Type B pancreatic cell (in vitro differentiated cells): ENCODE results near the gene DNAJB4. TPM values are rescaled to one million over a fixed set of nuclear protein-coding genes. Genes with fewer than 3 reads are reported as not detected.

Experiments
- DNase-seq: peaks from one replicate; pipeline ENCODE4 v3.0.0; 2021; ENCODE audit warnings: mixed read lengths; ENCODE audit not compliant: unreplicated experiment; ENCODE audit errors: extremely low spot score
- H3K27ac Mint-ChIP-seq: 2 replicates; pipeline ENCODE4 v1.8.0; 2021; ENCODE audit warnings: mild to moderate bottlenecking, mixed read lengths
- H3K27me3 Mint-ChIP-seq: 2 replicates; pipeline ENCODE4 v1.8.0; 2021; ENCODE audit warnings: mixed read lengths
- H3K36me3 Mint-ChIP-seq: 2 replicates; pipeline ENCODE4 v1.8.0; 2021; ENCODE audit warnings: mixed read lengths
- H3K4me1 Mint-ChIP-seq: one replicate; pipeline ENCODE4 v1.8.0; 2021; ENCODE audit warnings: mixed read lengths; ENCODE audit not compliant: unreplicated experiment
- H3K4me3 Mint-ChIP-seq: 2 replicates; pipeline ENCODE4 v1.8.0; 2021; ENCODE audit warnings: mild to moderate bottlenecking, mixed read lengths
- H3K9me3 Mint-ChIP-seq: 2 replicates; pipeline ENCODE4 v1.8.0; 2021; ENCODE audit warnings: mixed read lengths
- long read RNA-seq: library from polyadenylated mRNA; unstranded; transcript quantifications from one replicate; pipeline ENCODE4 v2.0.0, GENCODE V29; 2020
- total RNA-seq: library from RNA; stranded (reverse); gene quantifications from 2 replicates; pipeline ENCODE4 v1.2.1, GENCODE V29; 2021; ENCODE audit warnings: low replicate concordance
- TF ChIP-seq, protein P1 (sequence below): fragments of 200-600 bp; sonication (generic); conservative IDR thresholded peaks from 2 replicates; pipeline ENCODE4 v1.5.0; 2021; ENCODE audit warnings: antibody characterized with exemption, mild to moderate bottlenecking

DNAJB4 gene
- total RNA-seq: 20.9 and 27.7 TPM in 2 replicates
- long read RNA-seq, transcript DNAJB4-206 (3 exons, 949 nt): minor isoform, 22 of 86 reads
- long read RNA-seq, transcript DNAJB4-201 (3 exons, 2,988 nt): major isoform, 54 of 86 reads
- long read RNA-seq, partial matches to known transcripts: 7 of 86 reads
- long read RNA-seq, other reads (novel, unspliced or antisense): 3 of 86 reads

DNA sequence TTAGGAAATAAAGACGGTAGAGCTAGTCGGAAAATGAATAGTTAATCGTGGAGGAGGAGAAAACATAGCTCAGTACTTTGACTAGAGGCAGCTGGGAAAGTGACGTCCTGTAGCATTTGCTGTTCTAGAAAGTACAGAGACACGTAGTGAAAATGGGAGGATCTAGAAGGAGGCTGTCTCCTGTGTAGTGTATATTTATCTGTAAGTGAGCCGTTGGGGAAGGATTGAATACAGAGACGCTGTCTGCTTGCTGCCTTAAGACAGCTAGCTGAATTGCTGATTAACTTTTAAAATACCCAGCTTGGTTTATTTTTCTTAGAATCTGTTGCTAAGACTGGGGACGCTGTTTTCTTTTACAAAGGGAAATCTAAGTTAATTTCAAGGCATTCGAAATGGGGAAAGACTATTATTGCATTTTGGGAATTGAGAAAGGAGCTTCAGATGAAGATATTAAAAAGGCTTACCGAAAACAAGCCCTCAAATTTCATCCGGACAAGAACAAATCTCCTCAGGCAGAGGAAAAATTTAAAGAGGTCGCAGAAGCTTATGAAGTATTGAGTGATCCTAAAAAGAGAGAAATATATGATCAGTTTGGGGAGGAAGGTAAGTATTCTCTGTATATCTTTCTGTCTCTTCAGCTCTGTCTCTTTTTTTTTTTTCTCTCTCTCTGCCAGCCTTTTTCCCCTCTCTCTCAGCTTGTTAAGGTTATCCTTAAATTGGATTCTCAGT lies at the start of gene DNAJB4:
DNAJB4 (plus strand) TSS at position 221 of the 729 bp plus-strand sequence; CDS start at position 393, 172 bp downstream.
- no peak for DNase-seq

DNA sequence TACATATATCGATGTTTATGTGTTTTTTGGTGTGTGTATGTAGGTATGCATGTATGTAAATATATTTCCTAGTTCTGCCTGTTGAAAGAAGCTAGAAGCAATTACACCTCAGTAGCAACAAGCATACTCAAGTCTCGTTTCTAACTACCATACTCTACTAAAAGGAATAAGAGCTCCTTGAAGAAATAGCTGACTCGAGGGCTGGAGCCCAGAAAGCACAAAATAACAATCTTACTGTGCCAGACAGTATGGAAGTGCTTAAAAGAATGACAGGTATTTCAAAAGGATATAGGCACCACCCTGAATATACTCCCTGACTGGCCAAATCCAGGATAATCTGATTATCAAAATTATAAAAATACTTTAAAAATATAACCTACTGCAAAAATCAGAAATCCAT lies 49.0 kb upstream of the DNAJB4 start:
- TF ChIP-seq, protein P1, sequence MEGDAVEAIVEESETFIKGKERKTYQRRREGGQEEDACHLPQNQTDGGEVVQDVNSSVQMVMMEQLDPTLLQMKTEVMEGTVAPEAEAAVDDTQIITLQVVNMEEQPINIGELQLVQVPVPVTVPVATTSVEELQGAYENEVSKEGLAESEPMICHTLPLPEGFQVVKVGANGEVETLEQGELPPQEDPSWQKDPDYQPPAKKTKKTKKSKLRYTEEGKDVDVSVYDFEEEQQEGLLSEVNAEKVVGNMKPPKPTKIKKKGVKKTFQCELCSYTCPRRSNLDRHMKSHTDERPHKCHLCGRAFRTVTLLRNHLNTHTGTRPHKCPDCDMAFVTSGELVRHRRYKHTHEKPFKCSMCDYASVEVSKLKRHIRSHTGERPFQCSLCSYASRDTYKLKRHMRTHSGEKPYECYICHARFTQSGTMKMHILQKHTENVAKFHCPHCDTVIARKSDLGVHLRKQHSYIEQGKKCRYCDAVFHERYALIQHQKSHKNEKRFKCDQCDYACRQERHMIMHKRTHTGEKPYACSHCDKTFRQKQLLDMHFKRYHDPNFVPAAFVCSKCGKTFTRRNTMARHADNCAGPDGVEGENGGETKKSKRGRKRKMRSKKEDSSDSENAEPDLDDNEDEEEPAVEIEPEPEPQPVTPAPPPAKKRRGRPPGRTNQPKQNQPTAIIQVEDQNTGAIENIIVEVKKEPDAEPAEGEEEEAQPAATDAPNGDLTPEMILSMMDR: no peak
- H3K4me3 Mint-ChIP-seq: no peak overlapping the region
- no peak overlapping the region for H3K27ac Mint-ChIP-seq
- DNase-seq: no peak
- H3K9me3 Mint-ChIP-seq: no peaks in the 10 kb centered on the region
- peaks cover 43% of the 10 kb centered on the region for H3K36me3 Mint-ChIP-seq
- H3K27me3 Mint-ChIP-seq: no peaks in the 10 kb centered on the region
- no peaks in the 10 kb centered on the region for H3K4me1 Mint-ChIP-seq

More for the DNA sequence above, at the start of gene DNAJB4:
- H3K27ac Mint-ChIP-seq: peak within 1 kb of the TSS; percentile 99
- H3K4me1 Mint-ChIP-seq: peaks cover 30% of the 10 kb centered on the region
- H3K4me3 Mint-ChIP-seq: peak within 1 kb of the TSS; percentile 93
- no peaks in the 10 kb centered on the region for H3K9me3 Mint-ChIP-seq
- peaks cover 3% of the 10 kb centered on the region for H3K27me3 Mint-ChIP-seq
- no peaks in the 10 kb centered on the region for H3K36me3 Mint-ChIP-seq
- TF ChIP-seq, protein P1: no peak

DNA sequence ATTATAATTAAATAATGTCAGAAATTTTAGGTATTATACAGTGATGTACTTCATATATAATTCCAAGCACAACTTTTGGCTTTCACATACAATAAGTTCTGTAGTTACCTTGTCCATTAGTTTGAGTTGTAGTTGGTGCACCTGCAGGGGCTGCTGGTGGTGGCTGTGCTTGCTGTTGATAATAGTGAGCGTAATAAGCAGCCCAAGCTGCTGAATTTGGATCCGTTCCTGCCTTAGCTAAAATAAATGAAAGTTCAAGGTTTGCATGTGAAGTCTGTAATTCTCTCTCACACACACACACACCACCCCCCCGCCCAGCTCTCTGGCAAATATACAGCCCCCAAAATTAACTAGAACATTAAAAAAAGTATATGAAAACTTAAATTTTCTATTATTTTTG lies 48.3 kb upstream of the DNAJB4 start:
- H3K27me3 Mint-ChIP-seq: no peaks in the 10 kb centered on the region
- no peak overlapping the region for H3K27ac Mint-ChIP-seq
- DNase-seq: no peak
- TF ChIP-seq, protein P1: no peak
- H3K4me3 Mint-ChIP-seq: no peak overlapping the region
- no peaks in the 10 kb centered on the region for H3K9me3 Mint-ChIP-seq
- H3K36me3 Mint-ChIP-seq: peaks cover 47% of the 10 kb centered on the region
- H3K4me1 Mint-ChIP-seq: no peaks in the 10 kb centered on the region

DNA sequence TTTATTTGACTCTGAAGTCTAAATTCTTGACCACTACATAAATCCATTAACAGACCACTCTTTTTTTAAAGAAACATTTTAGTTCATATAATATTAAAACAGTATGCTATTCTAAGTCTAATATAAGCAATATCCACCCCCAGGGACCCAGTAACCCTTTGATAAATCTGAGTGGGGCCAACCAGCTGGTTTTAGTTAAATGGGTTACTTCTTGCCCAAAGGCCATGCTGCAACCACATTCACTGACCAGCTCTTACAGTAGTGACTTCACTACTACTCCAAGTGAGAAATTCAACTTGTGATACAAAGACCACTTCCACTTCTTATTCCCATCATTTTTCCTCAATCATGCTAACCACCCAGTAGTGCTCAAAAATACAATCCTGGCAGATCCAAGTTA lies 46.3 kb upstream of the DNAJB4 start:
- TF ChIP-seq, protein P1: no peak

DNA sequence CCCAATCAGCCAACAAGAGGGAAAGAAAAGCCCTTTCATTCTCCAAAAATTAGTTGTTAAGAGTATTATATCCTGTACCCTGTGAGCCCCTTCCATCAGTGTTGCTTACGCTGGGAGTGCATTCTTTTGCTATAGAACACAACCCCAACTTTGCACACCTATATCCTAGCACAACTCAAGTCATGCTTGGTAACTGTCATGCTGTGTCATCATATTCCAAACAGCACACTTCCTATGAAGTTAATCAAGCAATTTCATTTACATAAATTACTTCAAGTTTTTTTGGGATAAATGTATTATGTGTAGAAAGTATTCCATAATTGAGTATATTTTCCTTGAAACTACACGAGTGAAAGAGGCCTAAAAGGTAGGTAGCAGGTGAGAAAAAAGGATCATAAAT lies 45.9 kb upstream of the DNAJB4 start:
- H3K27ac Mint-ChIP-seq: no peak overlapping the region
- TF ChIP-seq, protein P1: no peak
- H3K4me1 Mint-ChIP-seq: no peaks in the 10 kb centered on the region
- H3K9me3 Mint-ChIP-seq: no peaks in the 10 kb centered on the region
- H3K4me3 Mint-ChIP-seq: no peak overlapping the region
- DNase-seq: no peak
- H3K36me3 Mint-ChIP-seq: peaks cover 58% of the 10 kb centered on the region
- H3K27me3 Mint-ChIP-seq: no peaks in the 10 kb centered on the region

More for the DNA sequence above, 46.3 kb upstream of the DNAJB4 start:
- Mint-ChIP-seq H3K4me1 (no peaks in the 10 kb centered on the region), H3K4me3 (no peak overlapping the region), H3K9me3 (no peaks in the 10 kb centered on the region), H3K27ac (no peak overlapping the region), H3K36me3 (peaks cover 58% of the 10 kb centered on the region), H3K27me3 (no peaks in the 10 kb centered on the region)
- DNase-seq: no peak
